ENCODE results near the gene SNTG2. TPM values are rescaled to one million over a fixed set of nuclear protein-coding genes. Genes with fewer than 3 reads are reported as not detected.
"Not testable (repeated sequence)": the region's sequence is repeated elsewhere in the genome, so short reads cannot be mapped to it uniquely, and the experiment has no call there.

Gene SNTG2
- total and polyA plus RNA-seq, 12 donors = 0.39 to 2.8 (median 1.0) TPM; not detected in 1

DNA sequence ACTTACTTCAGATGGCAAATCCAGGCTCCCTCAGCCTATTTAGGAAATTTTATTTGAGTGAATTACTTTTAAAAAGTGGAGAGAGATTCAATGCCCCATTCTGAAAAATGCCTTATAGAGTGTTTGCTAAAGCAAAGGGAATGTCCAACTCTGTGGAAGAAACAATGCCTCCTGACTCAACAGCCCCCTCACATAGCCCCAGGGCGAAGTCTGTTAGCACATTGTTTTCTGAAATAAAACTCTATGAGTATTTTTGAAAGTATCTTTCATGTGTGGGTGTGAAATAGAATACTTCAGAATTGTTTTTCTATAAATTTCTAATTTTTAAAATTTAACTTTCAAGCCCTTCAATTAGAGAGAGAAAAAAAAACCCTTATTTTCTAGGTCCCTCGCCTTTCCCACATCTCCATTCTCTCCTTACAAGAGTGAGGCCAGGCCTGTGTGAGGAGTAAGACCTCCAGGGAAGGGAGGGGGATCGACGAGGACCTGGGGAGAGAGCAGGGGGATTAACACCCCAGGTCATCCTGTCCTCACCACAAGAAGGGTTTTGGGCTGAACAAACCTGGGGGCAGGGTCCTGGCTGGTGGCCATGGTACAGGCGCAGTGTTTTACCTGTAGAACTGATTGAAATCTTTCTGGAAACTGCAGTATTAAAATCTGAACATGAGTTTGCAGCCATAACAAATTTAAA, 141.4 kb downstream of the SNTG2 start:
- H3K36me3 ChIP-seq = no peaks in the 10 kb centered on the region
- H3K4me3 ChIP-seq = no peak overlapping the region
- TF ChIP-seq, protein P1, sequence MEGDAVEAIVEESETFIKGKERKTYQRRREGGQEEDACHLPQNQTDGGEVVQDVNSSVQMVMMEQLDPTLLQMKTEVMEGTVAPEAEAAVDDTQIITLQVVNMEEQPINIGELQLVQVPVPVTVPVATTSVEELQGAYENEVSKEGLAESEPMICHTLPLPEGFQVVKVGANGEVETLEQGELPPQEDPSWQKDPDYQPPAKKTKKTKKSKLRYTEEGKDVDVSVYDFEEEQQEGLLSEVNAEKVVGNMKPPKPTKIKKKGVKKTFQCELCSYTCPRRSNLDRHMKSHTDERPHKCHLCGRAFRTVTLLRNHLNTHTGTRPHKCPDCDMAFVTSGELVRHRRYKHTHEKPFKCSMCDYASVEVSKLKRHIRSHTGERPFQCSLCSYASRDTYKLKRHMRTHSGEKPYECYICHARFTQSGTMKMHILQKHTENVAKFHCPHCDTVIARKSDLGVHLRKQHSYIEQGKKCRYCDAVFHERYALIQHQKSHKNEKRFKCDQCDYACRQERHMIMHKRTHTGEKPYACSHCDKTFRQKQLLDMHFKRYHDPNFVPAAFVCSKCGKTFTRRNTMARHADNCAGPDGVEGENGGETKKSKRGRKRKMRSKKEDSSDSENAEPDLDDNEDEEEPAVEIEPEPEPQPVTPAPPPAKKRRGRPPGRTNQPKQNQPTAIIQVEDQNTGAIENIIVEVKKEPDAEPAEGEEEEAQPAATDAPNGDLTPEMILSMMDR (IDR thresholded peaks at IDR 0.05) = no peak
- ATAC-seq = no peak
- WGBS, 2 donors = 85 to 88% methylated on average over 5 of the region's 5 CpGs
- no peak overlapping the region for H3K27ac ChIP-seq
- no peaks in the 10 kb centered on the region for H3K4me1 ChIP-seq
- H3K9me3 ChIP-seq = peaks cover 0 to 9% (median 0%) of the 10 kb centered on the region in 11 donors
- intact Hi-C loops (cut with DNase I) = no loop called here
- H3K27me3 ChIP-seq = no peaks in the 10 kb centered on the region
- no peak for DNase-seq

DNA sequence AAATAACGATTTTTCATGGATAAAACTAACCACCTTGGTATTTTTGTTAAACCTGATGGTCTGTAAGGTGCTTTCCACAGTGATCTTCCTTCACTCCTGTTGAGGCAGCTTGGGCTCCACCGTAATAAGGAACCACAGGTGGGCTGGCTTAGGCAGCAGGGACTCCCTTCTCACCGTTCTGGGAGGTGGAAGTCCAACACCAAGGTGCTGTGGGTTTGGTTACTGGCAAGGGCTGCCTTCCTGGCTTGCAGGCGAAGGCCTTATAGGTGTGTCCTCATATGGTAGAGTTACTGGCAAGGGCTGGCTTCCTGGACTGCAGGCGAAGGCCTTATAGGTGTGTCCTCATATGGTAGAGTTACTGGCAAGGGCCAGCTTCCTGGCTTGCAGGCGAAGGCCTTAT, 143.0 kb downstream of the SNTG2 start:
- H3K9me3 ChIP-seq; H3K4me1 ChIP-seq; H3K27me3 ChIP-seq; intact Hi-C loops (cut with DNase I); ATAC-seq; H3K36me3 ChIP-seq; DNase-seq; H3K4me3 ChIP-seq: not testable (repeated sequence)
- 71 to 84% methylated on average over 6 of the region's 6 CpGs for WGBS, 2 donors
- H3K27ac ChIP-seq = peak overlapping the region in 3 of 10 donors; percentile 3 to 59 (median 46)

DNA sequence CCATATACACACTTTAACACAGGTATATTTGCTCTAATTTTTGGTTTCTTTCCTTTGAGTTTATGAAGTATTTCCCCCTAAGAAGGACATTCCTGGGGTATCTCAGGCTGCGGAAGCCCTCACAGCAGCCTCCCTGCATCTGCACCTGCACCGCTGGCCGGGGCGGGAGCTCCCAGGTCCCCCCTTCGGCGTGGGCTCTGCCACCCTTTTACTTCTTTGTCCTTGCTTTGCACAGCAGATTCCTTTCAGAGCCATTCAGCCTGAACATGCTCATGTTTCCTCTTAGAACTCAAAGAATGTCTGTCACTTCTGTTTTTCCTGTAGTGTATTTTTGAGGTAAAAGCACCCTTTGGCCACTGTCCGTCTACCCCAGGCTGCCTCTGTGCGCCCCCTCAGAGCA, 146.5 kb downstream of the SNTG2 start:
- Histone ChIP-seq H3K27ac (no peak overlapping the region), H3K9me3 (no peaks in the 10 kb centered on the region), H3K4me1 (no peaks in the 10 kb centered on the region), H3K27me3 (no peaks in the 10 kb centered on the region), H3K36me3 (no peaks in the 10 kb centered on the region), H3K4me3 (no peak overlapping the region)
- intact Hi-C loops (cut with DNase I) = no loop called here
- no peak for DNase-seq
- 87 to 88% methylated on average over 8 of the region's 8 CpGs for WGBS, 2 donors
- no peak for ATAC-seq
- TF ChIP-seq, protein P1 (IDR thresholded peaks at IDR 0.05) = no peak

DNA sequence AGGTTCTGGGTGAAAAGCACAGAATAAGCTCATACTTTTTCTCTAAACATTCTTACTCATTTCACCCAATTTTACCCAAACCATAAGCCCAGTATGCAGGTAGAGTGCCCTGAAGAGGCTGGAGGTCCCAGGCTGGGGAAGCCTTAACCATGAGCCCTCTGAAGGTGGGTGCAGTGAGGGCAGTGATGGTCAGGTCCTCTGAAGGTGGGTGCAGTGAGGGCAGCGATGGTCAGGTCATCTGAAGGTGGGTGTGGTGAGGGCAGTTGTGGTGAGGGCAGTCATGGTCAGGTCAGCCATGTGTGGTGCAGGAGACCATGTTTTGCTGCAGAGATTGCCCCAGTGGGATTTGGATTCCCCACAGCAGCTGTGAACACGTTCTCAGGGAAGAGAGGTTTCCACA, 148.8 kb downstream of the SNTG2 start:
- DNase-seq (no peak), ATAC-seq (no peak)
- no peaks in the 10 kb centered on the region for H3K9me3 ChIP-seq
- H3K27ac ChIP-seq = no peak overlapping the region
- no peak overlapping the region for H3K4me3 ChIP-seq
- no peaks in the 10 kb centered on the region for H3K27me3 ChIP-seq
- no peaks in the 10 kb centered on the region for H3K36me3 ChIP-seq
- TF ChIP-seq, protein P1 (IDR thresholded peaks at IDR 0.05) = no peak
- no peaks in the 10 kb centered on the region for H3K4me1 ChIP-seq
- intact Hi-C loops (cut with DNase I) = no loop called here
- WGBS, 2 donors = 66% methylated on average over 2 of the region's 2 CpGs

DNA sequence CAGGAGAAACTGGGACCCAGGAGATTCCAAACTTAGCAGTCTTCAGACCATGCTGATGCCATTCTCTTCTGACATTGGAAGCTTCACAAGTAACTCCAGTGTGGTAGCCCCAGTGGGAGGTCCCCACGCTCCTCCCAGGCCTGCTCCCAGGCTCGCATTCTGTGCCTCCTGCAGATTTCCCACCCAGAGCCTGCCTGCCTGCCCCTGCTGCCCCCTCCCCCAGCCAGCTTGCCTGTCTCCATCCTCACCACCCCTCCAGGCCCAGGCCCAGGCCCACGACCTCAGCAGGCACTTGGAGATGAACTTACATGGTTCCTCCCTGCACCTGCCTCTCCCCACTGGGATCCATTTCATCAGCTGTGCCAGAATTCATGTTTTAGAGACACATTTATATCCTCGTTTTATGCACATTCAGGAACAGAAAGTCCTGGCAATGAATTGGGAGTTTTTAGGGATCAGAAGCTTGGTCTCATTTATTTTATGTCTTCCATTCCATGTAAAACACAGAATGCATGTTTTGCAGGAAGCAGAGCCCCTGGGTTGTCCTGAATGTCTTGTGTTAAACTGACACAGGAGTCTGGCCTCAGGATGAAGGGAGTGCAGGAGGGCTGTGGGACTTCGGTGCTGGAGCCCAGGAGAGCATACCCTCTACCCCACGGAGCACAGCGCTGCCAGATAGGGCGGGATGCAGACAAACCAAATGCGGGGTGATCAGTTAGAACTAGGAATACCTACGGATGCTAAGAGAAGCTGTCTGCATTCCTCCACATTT, 150.5 kb downstream of the SNTG2 start:
- TF ChIP-seq, protein P1 (IDR thresholded peaks at IDR 0.05) = no peak
- WGBS, 2 donors = 83 to 87% methylated on average over 10 of the region's 10 CpGs
- ATAC-seq = no peak

More for the DNA sequence above, 150.5 kb downstream of the SNTG2 start:
- no peak overlapping the region for H3K4me3 ChIP-seq
- no peak for DNase-seq
- H3K4me1 ChIP-seq = no peaks in the 10 kb centered on the region
- H3K9me3 ChIP-seq = no peaks in the 10 kb centered on the region
- no peak overlapping the region for H3K27ac ChIP-seq
- H3K27me3 ChIP-seq = no peaks in the 10 kb centered on the region
- intact Hi-C loops (cut with DNase I) = no loop called here
- no peaks in the 10 kb centered on the region for H3K36me3 ChIP-seq
